T-helper 17 cell (primary cell): ENCODE results near the gene CA12. TPM values are rescaled to one million over a fixed set of nuclear protein-coding genes. Genes with fewer than 3 reads are reported as not detected.

Source experiments
- ATAC-seq: fragments of 150-1000 bp; cut with Tn5 transposase; 2 replicates; pipeline ENCODE4 v1.10.0; 2021; ENCODE audit warnings: mild to moderate bottlenecking, moderate library complexity
- DNase-seq, 3 donors: peaks; one replicate each; pipeline versions ENCODE4 v3.0.0 to v3.0.0-alpha.2; 2020 to 2021
- H3K9me3 ChIP-seq: one replicate; pipeline ENCODE4 v1.7.0; 2013; ENCODE audit warnings: low read length, mild to moderate bottlenecking; ENCODE audit not compliant: control insufficient read depth, poor library complexity, severe bottlenecking
- H3K27ac Mint-ChIP-seq: one replicate; pipeline ENCODE4 v1.8.0; 2022; ENCODE audit warnings: mild to moderate bottlenecking, moderate library complexity, mixed read lengths
- H3K27me3 Mint-ChIP-seq: one replicate; pipeline ENCODE4 v1.8.0; 2022; ENCODE audit warnings: mixed read lengths
- H3K36me3 Mint-ChIP-seq: one replicate; pipeline ENCODE4 v1.8.0; 2022; ENCODE audit warnings: low read depth, mixed read lengths
- H3K4me1 Mint-ChIP-seq: one replicate; pipeline ENCODE4 v1.8.0; 2022; ENCODE audit warnings: mild to moderate bottlenecking, mixed read lengths
- H3K4me3 Mint-ChIP-seq: one replicate; pipeline ENCODE4 v1.8.0; 2022; ENCODE audit warnings: mild to moderate bottlenecking, moderate library complexity, mixed read lengths
- total RNA-seq, 4 donors: library from RNA in 2 of 4; stranded (reverse) in 2 of 4; gene quantifications; one replicate each; pipeline ENCODE4 v1.2.3 and lab custom pipeline; 2022 to 2026

CA12 gene
- total RNA-seq, 2 donors from 2014 or later, result not detected

DNA sequence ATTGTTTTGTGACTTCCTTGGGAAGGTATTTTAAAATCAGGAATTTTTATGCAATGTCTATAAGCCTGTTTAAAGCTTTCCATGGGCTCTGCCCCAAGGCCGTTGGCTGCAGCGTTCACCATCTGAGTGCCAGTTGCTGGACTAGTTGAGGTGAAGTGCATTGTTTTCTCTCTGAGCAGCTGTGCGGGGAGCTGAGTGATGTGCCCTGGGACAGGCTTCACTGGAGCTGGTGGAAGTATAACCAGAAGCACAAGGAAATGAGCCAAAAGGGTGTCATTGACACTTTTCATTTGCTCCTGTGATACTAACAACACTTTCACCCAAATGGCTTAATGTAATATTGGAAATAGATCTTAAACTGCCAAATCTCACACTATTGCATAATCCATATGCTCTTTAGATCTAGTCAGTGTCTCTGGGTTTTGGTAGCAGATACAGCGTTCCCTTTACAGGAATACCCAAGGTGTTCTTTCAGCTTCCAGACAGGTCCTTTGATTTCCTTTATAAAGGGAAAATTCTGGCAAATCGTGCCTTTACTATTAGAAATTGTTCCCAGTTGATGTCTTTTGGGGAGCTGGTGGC is 75.1 kb downstream of the CA12 start:
- H3K27me3 Mint-ChIP-seq, result no peaks in the 10 kb centered on the region
- H3K36me3 Mint-ChIP-seq, result peaks cover 12% of the 10 kb centered on the region
- no peaks in the 10 kb centered on the region for H3K9me3 ChIP-seq
- no peak overlapping the region for H3K27ac Mint-ChIP-seq
- ATAC-seq, result no peak
- no peak for DNase-seq
- H3K4me1 Mint-ChIP-seq, result peaks cover 4% of the 10 kb centered on the region
- no peak overlapping the region for H3K4me3 Mint-ChIP-seq

- Mint-ChIP-seq H3K4me1 (peaks cover 4% of the 10 kb centered on the region), H3K36me3 (peaks cover 10% of the 10 kb centered on the region), H3K27me3 (no peaks in the 10 kb centered on the region), H3K27ac (no peak overlapping the region), H3K4me3 (no peak overlapping the region)
- H3K9me3 ChIP-seq, result no peaks in the 10 kb centered on the region
- DNase-seq (no peak), ATAC-seq (no peak)
Measured at GRCh38 chr15:63305260-63305659, 76.4 kb downstream of the CA12 start.

GRCh38 chr15:63301088-63301487 is 80.6 kb downstream of the CA12 start:
- no peak overlapping the region for H3K4me3 Mint-ChIP-seq
- peaks cover 6% of the 10 kb centered on the region for H3K4me1 Mint-ChIP-seq
- H3K27ac Mint-ChIP-seq, result no peak overlapping the region
- DNase-seq (no peak), ATAC-seq (no peak)
- H3K36me3 Mint-ChIP-seq, result peaks cover 15% of the 10 kb centered on the region
- H3K27me3 Mint-ChIP-seq, result no peaks in the 10 kb centered on the region
- no peaks in the 10 kb centered on the region for H3K9me3 ChIP-seq

DNA sequence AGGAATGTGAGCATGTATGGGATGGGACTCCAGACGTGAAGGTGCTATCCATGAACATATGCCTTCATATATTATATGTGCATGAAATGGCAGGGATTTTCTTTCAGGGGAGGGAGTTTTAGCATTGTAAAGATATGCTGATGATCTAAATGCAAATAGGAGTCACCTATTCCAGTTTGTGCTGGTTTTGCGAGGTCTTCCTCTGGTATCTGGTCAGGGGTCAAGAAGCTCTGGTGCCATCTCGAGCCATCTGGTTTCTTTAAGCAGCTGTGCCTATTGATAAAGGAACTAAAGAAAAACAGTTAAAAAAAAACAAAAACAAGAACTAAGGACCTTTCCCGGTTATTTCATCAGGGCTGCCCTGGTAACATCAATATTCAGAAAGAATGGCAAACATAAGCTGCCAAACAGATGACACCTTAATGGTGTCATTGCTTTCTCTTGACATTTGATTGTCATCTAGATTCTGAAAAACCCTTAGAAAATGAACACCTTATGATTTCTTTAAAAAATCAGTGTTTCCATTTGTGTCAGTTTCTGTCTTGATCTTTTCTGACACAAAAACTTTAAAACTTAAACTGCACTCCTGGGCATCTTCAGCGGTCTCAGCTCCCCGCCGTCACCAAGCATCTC is 81.6 kb downstream of the CA12 start:
- Mint-ChIP-seq H3K36me3 (peaks cover 15% of the 10 kb centered on the region), H3K27ac (no peak overlapping the region), H3K4me3 (no peak overlapping the region), H3K4me1 (peaks cover 12% of the 10 kb centered on the region), H3K27me3 (no peaks in the 10 kb centered on the region)
- DNase-seq (no peak), ATAC-seq (no peak)
- no peaks in the 10 kb centered on the region for H3K9me3 ChIP-seq

DNA sequence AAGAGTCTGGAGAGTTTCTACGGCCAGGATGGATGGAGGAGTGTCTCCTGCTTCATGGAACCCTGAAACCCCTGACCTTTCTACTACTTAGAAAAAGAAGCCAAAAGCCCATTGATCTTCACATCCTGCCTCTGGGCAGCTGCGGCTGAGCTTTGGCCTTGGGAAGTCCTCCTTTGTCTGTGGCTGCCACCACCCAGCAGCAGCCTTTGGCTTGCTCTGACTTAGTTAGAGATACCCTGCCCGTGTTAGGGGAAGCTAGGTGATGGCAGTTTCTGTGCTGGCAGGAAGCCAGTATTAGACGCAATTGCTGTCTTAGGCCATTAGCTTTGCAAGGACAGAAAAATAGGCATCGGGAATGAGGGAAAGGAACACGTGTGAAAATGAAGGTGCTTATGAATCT is 85.5 kb downstream of the CA12 start:
- H3K4me1 Mint-ChIP-seq, result peaks cover 12% of the 10 kb centered on the region
- ATAC-seq, result no peak
- no peak overlapping the region for H3K4me3 Mint-ChIP-seq
- H3K9me3 ChIP-seq, result no peaks in the 10 kb centered on the region
- H3K27me3 Mint-ChIP-seq, result no peaks in the 10 kb centered on the region
- H3K36me3 Mint-ChIP-seq, result peaks cover 13% of the 10 kb centered on the region
- DNase-seq, result no peak
- H3K27ac Mint-ChIP-seq, result peak overlapping the region; percentile 72

DNA sequence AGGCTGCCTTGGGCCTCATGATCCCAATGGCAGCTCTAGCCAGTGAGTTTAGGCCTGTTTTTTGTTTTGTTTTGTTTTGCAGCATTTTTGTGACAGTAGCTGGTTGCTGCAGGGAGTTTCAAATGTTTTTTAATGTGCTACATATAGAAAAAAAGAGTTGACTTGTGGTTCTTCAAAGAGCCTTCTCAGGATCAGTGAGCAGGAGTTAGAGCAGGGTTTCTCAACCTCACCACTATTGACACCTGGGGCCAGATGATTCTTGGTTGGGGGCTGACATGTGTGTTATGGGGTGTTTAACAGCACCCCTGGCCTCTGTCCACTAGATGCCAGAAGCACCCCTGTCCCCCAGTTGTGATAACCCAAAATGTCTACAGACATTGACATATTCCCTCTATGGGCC is 86.3 kb downstream of the CA12 start:
- H3K36me3 Mint-ChIP-seq, result peaks cover 13% of the 10 kb centered on the region
- no peak for ATAC-seq
- H3K4me1 Mint-ChIP-seq, result peaks cover 12% of the 10 kb centered on the region
- no peaks in the 10 kb centered on the region for H3K27me3 Mint-ChIP-seq
- H3K4me3 Mint-ChIP-seq, result no peak overlapping the region
- no peak overlapping the region for H3K27ac Mint-ChIP-seq
- H3K9me3 ChIP-seq, result no peaks in the 10 kb centered on the region
- no peak for DNase-seq

DNA sequence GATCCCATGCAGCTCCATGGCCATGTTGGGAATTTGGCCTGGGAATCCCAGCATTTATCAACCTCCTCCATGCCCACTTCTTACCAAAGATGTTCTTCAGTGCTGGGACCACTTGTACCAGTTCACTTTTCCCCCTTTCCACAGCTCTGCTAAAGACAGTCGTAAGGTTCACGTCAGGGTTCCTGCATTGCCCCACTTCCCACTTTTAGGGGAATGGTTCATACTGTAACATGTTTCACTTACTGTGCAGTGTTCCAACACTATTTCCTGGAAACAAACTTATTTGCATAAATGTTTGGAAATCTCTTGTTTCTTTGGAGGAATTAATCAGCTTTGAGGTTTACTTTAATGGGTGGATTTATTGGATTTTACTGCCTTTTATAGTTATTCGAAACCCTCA is 87.3 kb downstream of the CA12 start:
- Mint-ChIP-seq H3K4me3 (no peak overlapping the region), H3K36me3 (peaks cover 13% of the 10 kb centered on the region), H3K27me3 (no peaks in the 10 kb centered on the region), H3K27ac (no peak overlapping the region), H3K4me1 (peaks cover 12% of the 10 kb centered on the region)
- DNase-seq (no peak), ATAC-seq (no peak)
- H3K9me3 ChIP-seq, result no peaks in the 10 kb centered on the region

- DNase-seq (no peak), ATAC-seq (no peak)
- no peaks in the 10 kb centered on the region for H3K27me3 Mint-ChIP-seq
- peaks cover 9% of the 10 kb centered on the region for H3K36me3 Mint-ChIP-seq
- H3K4me1 Mint-ChIP-seq, result peaks cover 16% of the 10 kb centered on the region
- peak overlapping the region; percentile 37 for H3K27ac Mint-ChIP-seq
- no peak overlapping the region for H3K4me3 Mint-ChIP-seq
- H3K9me3 ChIP-seq, result no peaks in the 10 kb centered on the region
Measured at GRCh38 chr15:63292771-63293170, 88.9 kb downstream of the CA12 start.

DNA sequence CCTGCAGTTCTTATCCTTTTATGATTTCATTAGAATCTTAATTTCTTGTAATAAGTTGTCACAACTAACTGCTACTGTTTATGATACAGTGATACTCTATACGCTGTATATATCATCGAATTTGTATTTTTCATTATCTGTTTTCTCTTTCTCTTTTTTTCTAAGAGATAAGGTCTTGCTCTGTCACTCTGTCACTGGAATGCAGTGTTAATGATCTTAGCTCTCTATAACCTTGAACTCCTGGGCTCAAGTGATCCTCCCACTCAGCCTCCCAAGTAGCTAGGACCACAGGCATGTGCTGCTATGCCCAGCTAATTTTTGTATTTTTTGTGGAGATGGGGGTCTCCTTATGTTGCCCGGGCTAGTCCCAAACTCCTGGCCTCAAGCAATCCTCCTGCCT is 89.4 kb downstream of the CA12 start:
- Mint-ChIP-seq H3K27ac (peak overlapping the region; percentile 37), H3K4me3 (no peak overlapping the region), H3K27me3 (no peaks in the 10 kb centered on the region), H3K4me1 (peaks cover 16% of the 10 kb centered on the region), H3K36me3 (peaks cover 8% of the 10 kb centered on the region)
- DNase-seq (no peak), ATAC-seq (no peak)
- no peaks in the 10 kb centered on the region for H3K9me3 ChIP-seq

- Mint-ChIP-seq H3K4me3 (no peak overlapping the region), H3K36me3 (peaks cover 11% of the 10 kb centered on the region), H3K27ac (no peak overlapping the region), H3K4me1 (peaks cover 16% of the 10 kb centered on the region), H3K27me3 (no peaks in the 10 kb centered on the region)
- no peak for DNase-seq
- no peak for ATAC-seq
- H3K9me3 ChIP-seq, result no peaks in the 10 kb centered on the region
Measured at GRCh38 chr15:63291507-63291906, 90.1 kb downstream of the CA12 start.

GRCh38 chr15:63288778-63289378 is 92.8 kb downstream of the CA12 start:
- peak overlapping the region; percentile 57 for H3K27ac Mint-ChIP-seq
- no peaks in the 10 kb centered on the region for H3K27me3 Mint-ChIP-seq
- ATAC-seq (peak; percentile 71), DNase-seq (no peak)
- H3K4me1 Mint-ChIP-seq, result peaks cover 7% of the 10 kb centered on the region
- H3K9me3 ChIP-seq, result no peaks in the 10 kb centered on the region
- H3K4me3 Mint-ChIP-seq, result no peak overlapping the region
- peaks cover 5% of the 10 kb centered on the region for H3K36me3 Mint-ChIP-seq

DNA sequence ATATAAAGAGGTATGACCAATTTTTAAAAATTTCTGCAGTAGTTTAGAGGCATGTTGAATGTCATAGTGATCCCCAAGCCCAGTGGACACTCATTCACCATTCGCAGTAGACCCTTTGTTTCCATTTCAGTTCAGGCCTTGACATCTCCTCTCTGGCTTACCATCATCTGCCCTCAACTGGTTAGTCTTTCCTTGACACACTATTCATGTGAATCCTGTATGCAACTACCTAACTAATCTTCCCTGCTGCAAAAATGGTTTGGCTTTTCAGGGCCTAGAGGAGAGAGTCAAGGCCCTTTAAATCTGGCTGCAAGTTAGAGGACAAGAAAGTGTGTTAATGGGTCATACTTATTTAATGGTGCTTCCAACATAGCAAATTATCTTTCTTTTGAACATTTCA is 93.3 kb downstream of the CA12 start:
- DNase-seq (no peak), ATAC-seq (no peak)
- no peaks in the 10 kb centered on the region for H3K9me3 ChIP-seq
- H3K4me3 Mint-ChIP-seq, result no peak overlapping the region
- H3K36me3 Mint-ChIP-seq, result peaks cover 5% of the 10 kb centered on the region
- H3K4me1 Mint-ChIP-seq, result peaks cover 9% of the 10 kb centered on the region
- peak overlapping the region; percentile 57 for H3K27ac Mint-ChIP-seq
- no peaks in the 10 kb centered on the region for H3K27me3 Mint-ChIP-seq

GRCh38 chr15:63287109-63287508 is 94.5 kb downstream of the CA12 start:
- Mint-ChIP-seq H3K4me1 (peaks cover 9% of the 10 kb centered on the region), H3K36me3 (peaks cover 5% of the 10 kb centered on the region)
- no peak for DNase-seq

GRCh38 chr15:63284335-63284734 is 97.3 kb downstream of the CA12 start:
- DNase-seq (no peak), ATAC-seq (no peak)
- Mint-ChIP-seq H3K4me3 (no peak overlapping the region), H3K27me3 (no peaks in the 10 kb centered on the region), H3K4me1 (peaks cover 9% of the 10 kb centered on the region), H3K27ac (no peak overlapping the region), H3K36me3 (peaks cover 5% of the 10 kb centered on the region)
- no peaks in the 10 kb centered on the region for H3K9me3 ChIP-seq

More at GRCh38 chr15:63287109-63287508, 94.5 kb downstream of the CA12 start:
- ATAC-seq, result no peak
- H3K9me3 ChIP-seq, result no peaks in the 10 kb centered on the region
- H3K27ac Mint-ChIP-seq, result no peak overlapping the region
- H3K4me3 Mint-ChIP-seq, result no peak overlapping the region
- no peaks in the 10 kb centered on the region for H3K27me3 Mint-ChIP-seq
